ENCODE data around the gene EPHB1. TPM values are rescaled to one million over a fixed set of nuclear protein-coding genes. Genes with fewer than 3 reads are reported as not detected.

Gene EPHB1
- total RNA-seq, 1 donor: 0.36 TPM

GRCh38 chr3:135268941-135269532, 474.0 kb downstream of the EPHB1 start:
- Histone ChIP-seq H2AFZ (ENCODE audit: low read length) (no peak overlapping the region), H3K79me2 (ENCODE audit: insufficient read depth, low read length) (no peaks in the 10 kb centered on the region), H4K20me1 (ENCODE audit: insufficient read depth, low read length) (no peaks in the 10 kb centered on the region), H3K4me3 (ENCODE audit: insufficient read depth, low read length) (no peak overlapping the region), H3K9me3 (ENCODE audit: low read depth, low read length) (no peaks in the 10 kb centered on the region), H3K36me3 (ENCODE audit: insufficient read depth, low read length) (no peaks in the 10 kb centered on the region), H3K4me2 (ENCODE audit: insufficient read depth, low read length) (no peak overlapping the region), H3K27me3 (ENCODE audit: insufficient read depth, low read length) (no peaks in the 10 kb centered on the region), H3K27ac (ENCODE audit: low read depth, low read length) (no peak overlapping the region), H3K4me1 (ENCODE audit: insufficient read depth, low read length) (no peaks in the 10 kb centered on the region)
- TF ChIP-seq CTCF (IDR thresholded peaks at IDR 0.05; ENCODE audit: extremely low read depth, low read depth, low read length): no peak
- DNase-seq (ENCODE audit: insufficient read length, low spot score, missing footprints): no peak

- H2AFZ ChIP-seq (ENCODE audit: low read length): no peak overlapping the region
These were observed 476.3 kb downstream of the EPHB1 start for GRCh38 chr3:135271177-135272025.

GRCh38 chr3:135272026-135272669, 477.1 kb downstream of the EPHB1 start:
- Histone ChIP-seq H3K4me2 (ENCODE audit: insufficient read depth, low read length) (no peak overlapping the region), H2AFZ (ENCODE audit: low read length) (no peak overlapping the region), H3K36me3 (ENCODE audit: insufficient read depth, low read length) (no peaks in the 10 kb centered on the region), H3K4me1 (ENCODE audit: insufficient read depth, low read length) (no peaks in the 10 kb centered on the region), H3K4me3 (ENCODE audit: insufficient read depth, low read length) (no peak overlapping the region), H3K9me3 (ENCODE audit: low read depth, low read length) (no peaks in the 10 kb centered on the region), H3K79me2 (ENCODE audit: insufficient read depth, low read length) (no peaks in the 10 kb centered on the region), H3K27me3 (ENCODE audit: insufficient read depth, low read length) (no peaks in the 10 kb centered on the region), H3K27ac (ENCODE audit: low read depth, low read length) (no peak overlapping the region), H4K20me1 (ENCODE audit: insufficient read depth, low read length) (no peaks in the 10 kb centered on the region)
- no peak for DNase-seq (ENCODE audit: insufficient read length, low spot score, missing footprints)
- TF ChIP-seq CTCF (IDR thresholded peaks at IDR 0.05; ENCODE audit: extremely low read depth, low read depth, low read length): no peak

More at GRCh38 chr3:135271177-135272025, 476.3 kb downstream of the EPHB1 start:
- Histone ChIP-seq H3K36me3 (ENCODE audit: insufficient read depth, low read length) (no peaks in the 10 kb centered on the region), H3K27ac (ENCODE audit: low read depth, low read length) (no peak overlapping the region), H3K27me3 (ENCODE audit: insufficient read depth, low read length) (no peaks in the 10 kb centered on the region), H3K4me1 (ENCODE audit: insufficient read depth, low read length) (no peaks in the 10 kb centered on the region), H3K4me2 (ENCODE audit: insufficient read depth, low read length) (no peak overlapping the region), H4K20me1 (ENCODE audit: insufficient read depth, low read length) (no peaks in the 10 kb centered on the region), H3K9me3 (ENCODE audit: low read depth, low read length) (no peaks in the 10 kb centered on the region), H3K79me2 (ENCODE audit: insufficient read depth, low read length) (no peaks in the 10 kb centered on the region), H3K4me3 (ENCODE audit: insufficient read depth, low read length) (no peak overlapping the region)
- DNase-seq (ENCODE audit: insufficient read length, low spot score, missing footprints): no peak
- no peak for TF ChIP-seq CTCF (IDR thresholded peaks at IDR 0.05; ENCODE audit: extremely low read depth, low read depth, low read length)

GRCh38 chr3:135292162-135292561, 497.1 kb downstream of the EPHB1 start:
- H3K27ac ChIP-seq (ENCODE audit: low read depth, low read length): no peak overlapping the region
- TF ChIP-seq CTCF (IDR thresholded peaks at IDR 0.05; ENCODE audit: extremely low read depth, low read depth, low read length): no peak
- H3K4me3 ChIP-seq (ENCODE audit: insufficient read depth, low read length): no peak overlapping the region
- H3K4me2 ChIP-seq (ENCODE audit: insufficient read depth, low read length): no peak overlapping the region
- no peak for DNase-seq (ENCODE audit: insufficient read length, low spot score, missing footprints)
- H3K4me1 ChIP-seq (ENCODE audit: insufficient read depth, low read length): no peaks in the 10 kb centered on the region
- H3K27me3 ChIP-seq (ENCODE audit: insufficient read depth, low read length): no peaks in the 10 kb centered on the region
- no peak overlapping the region for H2AFZ ChIP-seq (ENCODE audit: low read length)
- no peaks in the 10 kb centered on the region for H3K9me3 ChIP-seq (ENCODE audit: low read depth, low read length)
- no peaks in the 10 kb centered on the region for H4K20me1 ChIP-seq (ENCODE audit: insufficient read depth, low read length)
- H3K36me3 ChIP-seq (ENCODE audit: insufficient read depth, low read length): no peaks in the 10 kb centered on the region
- no peaks in the 10 kb centered on the region for H3K79me2 ChIP-seq (ENCODE audit: insufficient read depth, low read length)

Data from osteoblast (primary cell).